ENCODE data around the gene TAPT1.
"Not testable (repeated sequence)": the region's sequence is repeated elsewhere in the genome, so short reads cannot be mapped to it uniquely, and the experiment has no call there.

The TAPT1 gene, protein sequence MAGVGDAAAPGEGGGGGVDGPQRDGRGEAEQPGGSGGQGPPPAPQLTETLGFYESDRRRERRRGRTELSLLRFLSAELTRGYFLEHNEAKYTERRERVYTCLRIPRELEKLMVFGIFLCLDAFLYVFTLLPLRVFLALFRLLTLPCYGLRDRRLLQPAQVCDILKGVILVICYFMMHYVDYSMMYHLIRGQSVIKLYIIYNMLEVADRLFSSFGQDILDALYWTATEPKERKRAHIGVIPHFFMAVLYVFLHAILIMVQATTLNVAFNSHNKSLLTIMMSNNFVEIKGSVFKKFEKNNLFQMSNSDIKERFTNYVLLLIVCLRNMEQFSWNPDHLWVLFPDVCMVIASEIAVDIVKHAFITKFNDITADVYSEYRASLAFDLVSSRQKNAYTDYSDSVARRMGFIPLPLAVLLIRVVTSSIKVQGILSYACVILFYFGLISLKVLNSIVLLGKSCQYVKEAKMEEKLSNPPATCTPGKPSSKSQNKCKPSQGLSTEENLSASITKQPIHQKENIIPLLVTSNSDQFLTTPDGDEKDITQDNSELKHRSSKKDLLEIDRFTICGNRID

DNA sequence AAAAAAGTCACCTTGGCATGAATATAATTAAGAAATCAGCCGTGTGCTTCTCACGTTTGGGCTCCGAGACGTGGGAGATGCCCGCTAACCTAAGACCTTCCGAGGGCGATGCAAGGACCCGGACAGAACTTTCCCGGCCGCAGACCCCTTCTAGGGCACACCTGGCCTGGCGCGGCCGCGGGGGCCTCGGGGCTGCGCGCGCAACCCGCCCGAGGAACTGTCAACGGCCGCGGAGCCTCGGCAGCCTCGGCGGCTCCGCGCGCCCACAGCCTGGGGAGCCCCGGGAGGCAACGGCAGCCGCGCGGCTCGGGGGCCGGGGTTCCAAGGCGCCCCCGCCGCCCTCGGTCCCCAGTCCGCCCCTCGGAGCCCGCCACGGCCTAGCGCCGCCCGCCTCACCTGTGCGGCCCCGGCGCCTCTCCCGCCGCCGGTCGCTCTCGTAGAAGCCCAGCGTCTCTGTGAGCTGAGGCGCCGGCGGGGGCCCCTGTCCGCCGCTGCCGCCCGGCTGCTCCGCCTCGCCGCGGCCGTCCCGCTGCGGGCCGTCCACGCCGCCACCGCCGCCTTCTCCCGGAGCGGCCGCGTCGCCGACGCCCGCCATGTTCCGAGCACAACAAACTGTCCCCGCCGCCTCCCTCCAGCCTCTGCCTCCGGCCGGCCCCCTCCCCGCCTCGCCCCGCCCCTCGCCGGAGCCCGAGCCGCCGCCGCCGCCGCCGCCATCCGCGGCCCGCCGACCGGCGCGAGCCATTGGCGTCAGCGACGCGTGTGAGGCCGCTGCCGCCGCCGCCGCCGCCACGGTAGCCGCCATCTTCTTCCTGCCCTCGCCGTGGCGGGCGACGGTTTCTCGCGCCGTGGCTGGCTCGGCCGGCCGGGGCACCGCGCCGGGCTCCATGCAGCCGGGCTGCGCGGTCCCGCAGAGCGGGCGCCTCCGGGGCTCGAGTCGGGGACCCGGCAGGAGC is at the start of gene TAPT1:
TAPT1 (minus strand) TSS at position 609 of the 953 bp plus-strand sequence; CDS start at position 595, 14 bp downstream.
- peaks cover 62% of the 10 kb centered on the region for H3K4me1 Mint-ChIP-seq (ENCODE audit: low read depth)
- no peaks in the 10 kb centered on the region for H3K9me3 Mint-ChIP-seq
- H3K36me3 Mint-ChIP-seq (ENCODE audit: low read depth), result peaks cover 38% of the 10 kb centered on the region
- no peaks in the 10 kb centered on the region for H3K27me3 Mint-ChIP-seq
- H3K27ac Mint-ChIP-seq, result peak within 1 kb of the TSS; percentile 98
- peak; percentile 89 for DNase-seq
- H3K4me3 Mint-ChIP-seq, result peak within 1 kb of the TSS; percentile 94

DNA sequence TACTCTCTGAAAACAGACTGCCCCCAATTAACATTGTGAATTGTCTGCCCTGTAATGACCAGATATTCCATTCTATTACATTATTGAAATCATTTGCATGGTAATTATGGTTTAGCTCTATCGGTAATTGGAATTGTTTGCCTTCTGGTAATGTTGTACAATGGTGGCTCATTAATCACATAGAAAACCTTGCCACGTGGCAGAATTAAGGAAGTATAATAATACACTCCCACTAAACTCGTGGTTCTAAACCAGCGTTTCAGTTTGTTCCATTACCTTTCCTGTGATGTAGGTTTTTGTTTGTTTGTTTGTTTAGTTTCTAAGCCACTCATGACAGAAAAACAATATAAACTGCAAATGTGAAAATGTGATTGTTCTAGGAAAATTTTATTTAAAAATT is 45.1 kb upstream of the TAPT1 start:
- no peak for DNase-seq
- H3K27me3 Mint-ChIP-seq, result peaks cover 11% of the 10 kb centered on the region
- peaks cover 1% of the 10 kb centered on the region for H3K36me3 Mint-ChIP-seq (ENCODE audit: low read depth)
- no peak overlapping the region for H3K27ac Mint-ChIP-seq
- H3K4me1 Mint-ChIP-seq (ENCODE audit: low read depth), result peaks cover 2% of the 10 kb centered on the region
- H3K4me3 Mint-ChIP-seq, result no peak overlapping the region
- H3K9me3 Mint-ChIP-seq, result peaks cover 5% of the 10 kb centered on the region

DNA sequence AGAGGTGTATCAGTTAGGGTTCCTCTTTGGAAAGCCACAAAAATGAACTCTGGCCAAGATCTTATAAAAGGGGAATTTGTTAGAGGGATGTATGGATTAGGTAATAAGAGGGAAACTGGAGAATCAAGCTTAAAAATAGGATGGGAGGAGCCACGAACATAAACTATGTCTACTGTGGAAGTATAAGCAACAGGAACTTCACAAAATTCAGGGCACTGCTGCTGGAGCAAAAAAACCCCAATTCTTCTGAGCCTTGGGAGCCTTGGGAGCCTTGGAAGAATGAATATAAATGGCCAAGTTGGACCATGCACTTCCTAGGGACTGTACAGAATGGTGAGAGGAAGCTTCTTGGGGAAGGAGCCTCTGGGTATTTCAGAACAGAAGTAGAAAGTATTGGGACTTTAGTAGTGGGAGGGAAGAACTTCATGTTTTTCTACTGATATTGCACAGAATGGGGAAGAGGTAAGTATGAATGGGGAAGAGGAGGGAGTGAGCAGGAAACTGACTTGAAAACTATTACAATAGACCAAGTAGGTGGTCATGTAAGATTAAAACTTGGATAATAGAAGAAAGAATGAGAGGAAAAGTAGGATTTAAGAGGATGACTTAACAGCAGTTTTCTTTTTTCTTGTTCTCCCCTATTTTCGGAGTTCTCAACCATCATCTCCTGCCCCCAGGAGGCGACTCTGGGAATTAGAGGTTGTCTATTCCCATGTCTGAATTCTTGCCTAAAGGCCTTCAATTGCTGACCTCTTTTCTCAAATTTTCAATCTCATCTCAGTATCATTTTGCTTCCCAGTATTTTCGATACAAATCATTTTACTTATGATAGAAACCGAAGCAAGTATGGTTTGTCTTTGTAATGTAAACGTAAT is 44.4 kb upstream of the TAPT1 start:
- Mint-ChIP-seq H3K4me1 (ENCODE audit: low read depth) (peaks cover 2% of the 10 kb centered on the region), H3K9me3 (no peaks in the 10 kb centered on the region), H3K27me3 (peaks cover 6% of the 10 kb centered on the region), H3K36me3 (ENCODE audit: low read depth) (no peaks in the 10 kb centered on the region), H3K4me3 (no peak overlapping the region), H3K27ac (no peak overlapping the region)
- DNase-seq, result no peak

DNA sequence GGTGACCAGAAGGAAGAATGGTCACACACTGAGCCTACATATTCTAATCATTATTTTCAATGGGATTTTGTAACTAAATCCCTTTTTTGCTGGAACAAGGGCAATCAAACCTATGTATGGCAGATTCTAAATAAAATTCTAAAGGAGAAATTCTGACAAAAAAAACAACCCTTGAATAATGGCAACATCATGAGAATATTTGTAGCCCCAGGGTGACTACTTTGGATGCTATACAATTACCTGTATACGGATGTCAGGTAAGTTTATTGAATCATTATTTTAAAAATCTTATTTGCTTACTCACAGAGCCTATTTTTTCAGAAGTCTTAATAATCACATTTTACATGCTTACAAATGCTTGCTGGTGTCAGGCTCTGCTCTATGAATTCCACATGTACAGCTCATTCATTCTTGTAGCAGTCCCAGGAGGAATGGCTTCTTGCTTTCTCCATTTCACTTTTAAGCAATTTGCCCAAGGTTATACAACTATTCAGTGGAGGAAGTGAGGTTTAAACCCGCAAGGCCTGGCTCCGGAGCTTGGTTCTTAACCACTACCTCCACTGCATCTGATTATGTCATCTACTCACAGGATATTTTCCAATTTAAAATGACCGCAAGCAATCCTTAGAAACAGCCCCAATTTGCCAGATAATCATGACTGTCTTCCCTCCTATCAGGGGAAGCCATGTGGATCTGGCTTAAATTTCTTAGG is 43.6 kb upstream of the TAPT1 start:
- H3K4me1 Mint-ChIP-seq (ENCODE audit: low read depth); H3K27ac Mint-ChIP-seq; H3K4me3 Mint-ChIP-seq; DNase-seq; H3K36me3 Mint-ChIP-seq (ENCODE audit: low read depth); H3K9me3 Mint-ChIP-seq; H3K27me3 Mint-ChIP-seq: not testable (repeated sequence)

DNA sequence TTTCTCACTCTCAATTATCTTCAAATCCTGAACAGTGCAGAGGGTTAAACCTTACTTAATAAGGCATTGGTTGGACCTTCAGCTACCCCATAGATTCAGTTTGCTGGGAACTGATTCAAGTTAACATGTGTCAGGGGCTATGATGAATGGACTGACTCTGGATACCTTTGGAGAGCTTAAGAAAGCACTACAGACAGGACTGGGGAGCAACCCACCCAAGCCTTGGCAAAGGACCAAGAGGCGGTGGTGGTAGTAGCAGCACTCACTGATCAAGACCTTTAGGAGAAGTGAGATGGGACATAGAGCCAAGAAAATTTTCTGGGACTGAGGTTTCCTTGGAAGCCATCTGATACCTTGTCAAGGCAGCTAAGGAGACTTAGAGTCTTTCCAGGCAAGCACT is 43.0 kb upstream of the TAPT1 start:
- Mint-ChIP-seq H3K27me3 (peaks cover 6% of the 10 kb centered on the region), H3K9me3 (no peaks in the 10 kb centered on the region), H3K36me3 (ENCODE audit: low read depth) (no peaks in the 10 kb centered on the region), H3K4me3 (no peak overlapping the region), H3K4me1 (ENCODE audit: low read depth) (peaks cover 5% of the 10 kb centered on the region), H3K27ac (no peak overlapping the region)
- no peak for DNase-seq

DNA sequence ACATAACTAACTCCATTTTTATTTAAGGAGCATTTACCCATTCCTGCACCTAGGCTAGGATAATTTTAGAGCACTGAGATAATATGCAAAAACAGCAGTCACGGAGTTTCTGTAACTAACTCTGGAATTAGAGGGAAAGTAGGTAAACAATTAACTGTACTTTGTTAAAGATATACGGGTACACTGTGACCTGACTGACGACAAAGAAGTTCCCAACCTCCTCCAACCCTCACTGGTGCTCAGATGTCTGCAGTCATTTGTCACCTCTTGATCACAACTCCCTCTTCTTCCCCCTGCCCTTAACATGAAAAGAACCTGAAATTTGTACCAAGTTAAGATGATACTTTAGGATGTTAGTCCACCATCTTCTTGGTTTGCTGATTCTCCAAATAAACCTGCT is 42.0 kb upstream of the TAPT1 start:
- H3K4me3 Mint-ChIP-seq, result no peak overlapping the region
- H3K27ac Mint-ChIP-seq, result no peak overlapping the region
- no peaks in the 10 kb centered on the region for H3K36me3 Mint-ChIP-seq (ENCODE audit: low read depth)
- H3K9me3 Mint-ChIP-seq, result no peaks in the 10 kb centered on the region
- peaks cover 6% of the 10 kb centered on the region for H3K27me3 Mint-ChIP-seq
- no peak for DNase-seq
- H3K4me1 Mint-ChIP-seq (ENCODE audit: low read depth), result peaks cover 5% of the 10 kb centered on the region

DNA sequence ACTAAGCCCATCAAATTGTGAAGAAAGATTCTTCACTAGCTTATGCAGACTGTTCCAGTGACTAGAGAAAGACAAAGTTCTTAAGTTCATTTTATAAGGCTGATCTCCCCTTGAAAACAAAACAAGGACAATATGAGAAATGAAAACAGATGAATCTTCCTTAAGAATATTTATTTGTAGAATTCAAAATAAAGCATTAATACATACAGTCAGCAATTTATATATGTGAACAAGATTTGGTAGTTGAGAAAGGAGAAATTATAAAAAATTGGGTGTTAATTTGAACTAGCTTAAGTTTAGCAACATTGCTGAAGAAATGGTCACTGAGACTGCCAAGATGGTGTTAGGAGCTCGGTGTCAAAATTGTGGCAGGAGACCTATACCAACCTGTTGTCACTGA is 41.4 kb upstream of the TAPT1 start:
- Mint-ChIP-seq H3K4me3 (no peak overlapping the region), H3K36me3 (ENCODE audit: low read depth) (no peaks in the 10 kb centered on the region), H3K27me3 (peaks cover 5% of the 10 kb centered on the region), H3K4me1 (ENCODE audit: low read depth) (peaks cover 8% of the 10 kb centered on the region), H3K9me3 (no peaks in the 10 kb centered on the region), H3K27ac (no peak overlapping the region)
- DNase-seq, result no peak

DNA sequence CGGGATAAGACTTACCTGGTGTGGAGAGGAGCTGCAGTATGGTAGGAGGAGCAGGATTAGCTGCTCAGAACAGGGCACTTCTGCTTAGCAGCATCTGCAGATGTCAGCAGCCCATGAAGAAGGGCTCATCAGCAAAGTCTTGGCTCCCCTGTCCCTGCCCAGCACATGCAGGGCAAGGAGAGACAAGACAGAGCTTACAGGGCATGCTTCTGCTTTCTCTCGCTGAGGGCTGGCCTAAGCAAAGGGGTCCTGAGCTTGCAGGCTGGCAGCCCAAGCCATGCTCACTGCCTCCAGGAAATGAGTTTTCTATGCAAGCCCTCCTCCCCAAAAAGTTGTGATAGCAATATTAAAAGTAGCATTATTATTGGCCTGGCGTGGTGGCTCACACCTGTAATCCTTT is 39.5 kb upstream of the TAPT1 start:
- Mint-ChIP-seq H3K36me3 (ENCODE audit: low read depth) (no peaks in the 10 kb centered on the region), H3K4me3 (no peak overlapping the region), H3K27ac (no peak overlapping the region), H3K4me1 (ENCODE audit: low read depth) (peaks cover 22% of the 10 kb centered on the region), H3K9me3 (no peaks in the 10 kb centered on the region), H3K27me3 (no peaks in the 10 kb centered on the region)
- DNase-seq, result no peak

DNA sequence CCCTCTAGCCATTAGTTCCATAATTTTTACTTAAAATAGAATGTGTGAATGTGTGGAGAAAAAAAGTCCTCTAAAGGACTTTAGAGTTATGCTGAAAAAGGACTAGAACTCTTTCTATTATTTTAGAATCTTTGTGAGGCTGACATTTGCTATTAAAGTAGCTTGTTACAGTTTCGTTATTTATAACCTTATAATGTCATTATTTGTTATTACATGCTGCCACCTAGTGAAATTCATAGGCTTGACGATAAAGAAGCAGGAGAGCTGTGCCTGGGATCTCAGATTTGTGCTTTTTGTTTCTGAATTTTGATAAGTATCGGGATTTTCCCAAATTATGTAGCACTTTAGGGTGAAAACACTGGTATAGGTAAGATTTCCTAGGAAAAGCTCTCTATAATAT is 38.5 kb upstream of the TAPT1 start:
- no peak overlapping the region for H3K4me3 Mint-ChIP-seq
- no peak for DNase-seq

DNA sequence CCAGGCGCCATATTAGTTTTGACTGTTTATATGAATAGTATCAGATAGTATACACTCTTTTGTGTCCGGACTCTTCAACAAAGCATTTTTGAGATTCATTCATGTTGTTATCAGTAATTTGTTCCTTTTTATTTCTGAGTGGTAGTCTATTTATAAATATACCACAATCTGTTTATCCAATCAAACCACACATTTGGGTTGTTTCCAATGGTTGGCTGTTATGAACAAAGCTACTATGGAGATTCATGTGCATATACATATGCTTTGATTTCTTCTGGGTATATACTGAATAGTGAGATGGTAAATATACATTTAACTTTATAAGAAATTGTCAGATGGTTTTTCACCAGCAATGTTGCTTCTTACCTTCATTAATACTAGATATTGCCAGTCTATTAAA is 36.8 kb upstream of the TAPT1 start:
- Mint-ChIP-seq H3K9me3 (no peaks in the 10 kb centered on the region), H3K27me3 (no peaks in the 10 kb centered on the region), H3K4me1 (ENCODE audit: low read depth) (peaks cover 37% of the 10 kb centered on the region), H3K36me3 (ENCODE audit: low read depth) (peaks cover 1% of the 10 kb centered on the region), H3K27ac (no peak overlapping the region), H3K4me3 (no peak overlapping the region)
- no peak for DNase-seq

More for the DNA sequence above, 38.5 kb upstream of the TAPT1 start:
- Mint-ChIP-seq H3K9me3 (no peaks in the 10 kb centered on the region), H3K36me3 (ENCODE audit: low read depth) (peaks cover 1% of the 10 kb centered on the region), H3K27ac (no peak overlapping the region), H3K27me3 (no peaks in the 10 kb centered on the region), H3K4me1 (ENCODE audit: low read depth) (peaks cover 30% of the 10 kb centered on the region)

DNA sequence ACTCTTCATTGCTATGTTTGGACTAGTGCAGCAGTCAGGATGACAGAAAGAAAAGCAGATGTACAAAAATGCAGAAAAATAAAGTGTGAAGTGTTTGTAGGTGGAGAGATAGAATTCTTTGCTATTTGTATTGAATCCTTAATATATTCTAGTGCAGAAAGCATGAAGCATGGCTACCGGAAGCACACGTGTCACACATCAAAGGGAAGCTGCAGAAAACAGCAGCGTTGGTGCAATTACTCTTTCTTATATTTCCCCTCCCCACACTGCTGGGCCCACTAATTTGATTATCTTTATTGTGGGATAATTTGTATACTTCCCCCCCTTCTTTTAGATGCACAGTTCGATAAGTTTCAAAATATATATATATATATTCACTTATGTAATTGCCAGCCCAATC is 35.9 kb upstream of the TAPT1 start:
- DNase-seq, result no peak
- H3K27me3 Mint-ChIP-seq, result no peaks in the 10 kb centered on the region
- no peaks in the 10 kb centered on the region for H3K9me3 Mint-ChIP-seq
- H3K4me1 Mint-ChIP-seq (ENCODE audit: low read depth), result peaks cover 40% of the 10 kb centered on the region
- no peak overlapping the region for H3K27ac Mint-ChIP-seq
- no peak overlapping the region for H3K4me3 Mint-ChIP-seq
- H3K36me3 Mint-ChIP-seq (ENCODE audit: low read depth), result peaks cover 5% of the 10 kb centered on the region

DNA sequence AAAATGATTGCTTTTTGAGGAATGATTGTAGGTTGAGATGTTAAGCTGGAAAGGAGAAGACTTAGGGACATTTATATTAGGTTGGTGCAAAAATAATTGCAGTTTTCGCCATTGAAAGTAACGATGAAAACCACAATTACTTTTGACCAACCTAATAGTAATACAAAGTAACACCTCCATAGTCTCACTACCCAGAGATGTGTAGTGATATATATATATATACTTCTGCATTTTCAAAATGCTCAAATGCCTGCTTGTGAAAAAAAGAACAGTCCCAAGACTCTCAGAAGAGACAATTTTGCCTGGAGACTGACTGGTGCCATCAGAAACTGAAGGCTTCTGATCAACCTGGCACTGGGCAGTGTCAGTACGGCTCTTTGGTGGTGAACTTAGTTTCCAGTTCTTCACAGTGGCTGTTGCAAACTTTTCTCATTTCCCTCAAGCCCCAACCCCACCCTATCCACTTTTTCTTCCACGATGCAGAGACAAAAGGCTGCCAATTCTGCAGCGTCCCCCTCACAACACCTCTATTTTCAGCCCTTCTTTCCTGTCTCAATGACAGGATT is 35.1 kb upstream of the TAPT1 start:
- H3K36me3 Mint-ChIP-seq (ENCODE audit: low read depth), result peaks cover 8% of the 10 kb centered on the region
- H3K27me3 Mint-ChIP-seq, result no peaks in the 10 kb centered on the region
- no peaks in the 10 kb centered on the region for H3K9me3 Mint-ChIP-seq
- H3K27ac Mint-ChIP-seq, result peak overlapping the region; percentile 68
- H3K4me1 Mint-ChIP-seq (ENCODE audit: low read depth), result peaks cover 40% of the 10 kb centered on the region
- no peak for DNase-seq
- H3K4me3 Mint-ChIP-seq, result no peak overlapping the region

DNA sequence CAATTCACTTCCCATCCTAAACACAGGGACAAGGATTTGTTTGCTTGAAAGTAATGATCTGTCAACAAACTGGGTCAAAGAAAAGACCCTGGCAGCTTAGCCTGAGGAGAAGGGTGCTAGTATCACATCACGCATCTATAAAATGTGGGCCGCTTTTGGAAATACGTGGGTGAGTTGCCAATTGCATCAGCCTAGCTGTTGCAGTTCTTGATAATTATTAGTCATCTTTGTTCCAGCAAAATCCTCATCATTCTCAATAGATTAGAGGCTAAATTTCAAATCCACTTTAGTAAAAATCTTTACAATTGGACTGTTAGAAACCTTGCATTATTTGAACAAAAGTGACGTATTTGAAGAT is 33.6 kb upstream of the TAPT1 start:
- Mint-ChIP-seq H3K27ac (peak overlapping the region; percentile 90), H3K4me1 (ENCODE audit: low read depth) (peaks cover 45% of the 10 kb centered on the region), H3K4me3 (peak overlapping the region; percentile 19), H3K36me3 (ENCODE audit: low read depth) (peaks cover 17% of the 10 kb centered on the region), H3K27me3 (no peaks in the 10 kb centered on the region), H3K9me3 (no peaks in the 10 kb centered on the region)
- no peak for DNase-seq

Measured in activated T-cell treated with anti-CD3 and anti-CD28 coated beads, Interleukin-2, amount 50 U/mL, for 24 hours (primary cell).